PC-9 (cell line): ENCODE results near the gene PRLR. TPM values are rescaled to one million over a fixed set of nuclear protein-coding genes. Genes with fewer than 3 reads are reported as not detected.

Source experiments
- BruUV-seq: library from RNA; stranded (reverse); fragments of 400-500 nt; replicated peaks from 2 replicates; lab custom pipeline; 2021; lab: Mats Ljungman, UMichigan
- CTCF ChIA-PET: fragments of 300-600 bp; sonication (Branson Sonifier 250); formaldehyde crosslinking; loops from one replicate; lab custom pipeline; 2022; ENCODE audit warnings: antibody characterized with exemption; lab: Charles Lee
- POLR2A ChIA-PET: fragments of 300-600 bp; sonication (Branson Sonifier 250); formaldehyde crosslinking; loops from one replicate; lab custom pipeline; 2022; ENCODE audit warnings: antibody characterized with exemption; ENCODE audit not compliant: unreplicated experiment; lab: Charles Lee
- DNase-seq, 2 experiments: peaks; one replicate each; pipeline versions ENCODE4 v3.0.0 to v3.0.0-alpha.2; 2015 to 2022; ENCODE audit warnings: mixed read lengths in 1 of 2
- H2AFZ ChIP-seq: fragments of 200-600 bp; sonication (generic); 2 replicates; pipeline ENCODE4 v1.8.1; 2017; ENCODE audit warnings: antibody characterized with exemption
- H3F3A ChIP-seq: fragments of 200-600 bp; sonication (generic); 2 replicates; pipeline ENCODE4 v1.8.1; 2017; ENCODE audit warnings: antibody characterized with exemption, mild to moderate bottlenecking, low read depth; ENCODE audit not compliant: insufficient read depth
- H3K27ac ChIP-seq: fragments of 200-600 bp; sonication (generic); 2 replicates; pipeline ENCODE4 v1.6.1; 2016; ENCODE audit warnings: mixed run types
- H3K27me3 ChIP-seq: fragments of 200-600 bp; sonication (generic); 2 replicates; pipeline ENCODE4 v1.6.1; 2016; ENCODE audit warnings: low read depth, mixed run types; ENCODE audit not compliant: insufficient read depth
- H3K36me3 ChIP-seq: fragments of 200-600 bp; sonication (generic); 2 replicates; pipeline ENCODE4 v1.6.1; 2016; ENCODE audit warnings: low read depth, mixed run types
- H3K4me1 ChIP-seq: fragments of 200-600 bp; sonication (generic); replicated peaks from 2 replicates; pipeline ENCODE4 v1.6.1; 2016; ENCODE audit warnings: mixed run types; ENCODE audit not compliant: insufficient read depth
- H3K4me2 ChIP-seq: fragments of 200-600 bp; sonication (generic); 2 replicates; pipeline ENCODE4 v1.6.1; 2017; ENCODE audit warnings: mixed run types
- H3K4me3 ChIP-seq: fragments of 200-600 bp; sonication (generic); 2 replicates; pipeline ENCODE4 v1.6.1; 2016; ENCODE audit warnings: mixed run types
- H3K79me2 ChIP-seq: fragments of 200-600 bp; sonication (generic); 2 replicates; pipeline ENCODE4 v1.6.1; 2017; ENCODE audit warnings: low read depth, mixed run types
- H3K9me2 ChIP-seq: fragments of 200-600 bp; sonication (generic); 2 replicates; pipeline ENCODE4 v1.8.1; 2017; ENCODE audit warnings: mild to moderate bottlenecking; ENCODE audit not compliant: insufficient read depth
- H3K9me3 ChIP-seq: fragments of 200-600 bp; sonication (generic); 2 replicates; pipeline ENCODE4 v1.8.1; 2016; ENCODE audit warnings: low read depth; ENCODE audit not compliant: insufficient read depth
- H4K20me1 ChIP-seq: fragments of 200-600 bp; sonication (generic); 2 replicates; pipeline ENCODE4 v1.8.1; 2017; ENCODE audit not compliant: insufficient read depth
- EZH2 ChIP-seq: fragments of 200-600 bp; sonication (generic); IDR thresholded peaks from 2 replicates; pipeline ENCODE4 v1.8.0; 2017; ENCODE audit warnings: antibody characterized with exemption, low read depth
- intact Hi-C: fragments of 100-400 bp; cut with micrococcal nuclease; formaldehyde crosslinking; loops from one replicate; pipeline ENCODE4 v1.10.0; 2022; ENCODE audit not compliant: unreplicated experiment
- total RNA-seq: library from RNA; stranded (reverse); gene quantifications from 2 replicates; pipeline ENCODE4 v1.2.3, GENCODE V29; 2021
- TF ChIP-seq, protein P1 (sequence below): fragments of 200-600 bp; sonication (generic); conservative IDR thresholded peaks from 2 replicates; pipeline ENCODE4 v1.6.1; 2017; ENCODE audit warnings: mixed run types, antibody characterized with exemption, mild to moderate bottlenecking, moderate library complexity

Gene PRLR
- total RNA-seq, 1 experiment from 2014 or later = not detected

DNA sequence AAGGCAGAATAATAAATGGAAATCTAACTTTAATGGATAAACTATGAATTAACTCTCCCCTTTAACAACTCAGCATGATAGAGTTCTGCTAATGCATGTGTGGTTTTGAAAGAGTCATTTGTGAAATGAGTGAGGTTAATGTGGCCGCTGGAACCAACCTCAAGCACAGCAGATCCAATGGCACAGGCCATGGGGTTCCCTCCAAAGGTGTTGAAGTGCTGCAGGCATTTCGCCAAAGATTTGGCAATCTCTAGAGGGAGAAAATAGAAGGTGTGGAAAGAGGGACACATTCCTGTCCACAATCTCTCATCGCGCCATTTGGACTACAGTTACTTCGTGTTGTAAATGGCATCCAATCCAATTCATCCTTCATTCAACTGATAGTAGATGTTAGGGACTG is 217.5 kb downstream of the PRLR start:
- Histone ChIP-seq H3K9me2 (no peaks in the 10 kb centered on the region), H3K27me3 (peaks cover 87% of the 10 kb centered on the region), H4K20me1 (no peaks in the 10 kb centered on the region), H3K4me1 (no peaks in the 10 kb centered on the region), H3K27ac (no peak overlapping the region), H3K9me3 (no peaks in the 10 kb centered on the region), H3K4me3 (no peak overlapping the region), H2AFZ (no peak overlapping the region), H3K4me2 (no peak overlapping the region), H3K36me3 (no peaks in the 10 kb centered on the region), H3F3A (no peaks in the 10 kb centered on the region), H3K79me2 (no peaks in the 10 kb centered on the region)
- ChIA-PET POLR2A (no interaction called here), CTCF (no interaction called here)
- BruUV-seq = no TSS peak
- intact Hi-C loops = no loop called here
- DNase-seq = no peak
- no peak for TF ChIP-seq EZH2
- TF ChIP-seq, protein P1, sequence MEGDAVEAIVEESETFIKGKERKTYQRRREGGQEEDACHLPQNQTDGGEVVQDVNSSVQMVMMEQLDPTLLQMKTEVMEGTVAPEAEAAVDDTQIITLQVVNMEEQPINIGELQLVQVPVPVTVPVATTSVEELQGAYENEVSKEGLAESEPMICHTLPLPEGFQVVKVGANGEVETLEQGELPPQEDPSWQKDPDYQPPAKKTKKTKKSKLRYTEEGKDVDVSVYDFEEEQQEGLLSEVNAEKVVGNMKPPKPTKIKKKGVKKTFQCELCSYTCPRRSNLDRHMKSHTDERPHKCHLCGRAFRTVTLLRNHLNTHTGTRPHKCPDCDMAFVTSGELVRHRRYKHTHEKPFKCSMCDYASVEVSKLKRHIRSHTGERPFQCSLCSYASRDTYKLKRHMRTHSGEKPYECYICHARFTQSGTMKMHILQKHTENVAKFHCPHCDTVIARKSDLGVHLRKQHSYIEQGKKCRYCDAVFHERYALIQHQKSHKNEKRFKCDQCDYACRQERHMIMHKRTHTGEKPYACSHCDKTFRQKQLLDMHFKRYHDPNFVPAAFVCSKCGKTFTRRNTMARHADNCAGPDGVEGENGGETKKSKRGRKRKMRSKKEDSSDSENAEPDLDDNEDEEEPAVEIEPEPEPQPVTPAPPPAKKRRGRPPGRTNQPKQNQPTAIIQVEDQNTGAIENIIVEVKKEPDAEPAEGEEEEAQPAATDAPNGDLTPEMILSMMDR = no peak

- no peak for DNase-seq
- ChIA-PET CTCF (interaction anchor here (0.6 kb wide), 1 partner anchor 9 kb away, joined by 7 read pairs; no protein-coding TSS in a partner anchor), POLR2A (no interaction called here)
- no peaks in the 10 kb centered on the region for H3K9me3 ChIP-seq
- no TSS peak for BruUV-seq
- no peaks in the 10 kb centered on the region for H4K20me1 ChIP-seq
- H3K4me2 ChIP-seq = no peak overlapping the region
- H3K36me3 ChIP-seq = no peaks in the 10 kb centered on the region
- TF ChIP-seq, protein P1 = no peak
- TF ChIP-seq EZH2 = no peak
- intact Hi-C loops = no loop called here
- H3K79me2 ChIP-seq = no peaks in the 10 kb centered on the region
- H3K27me3 ChIP-seq = peaks cover 86% of the 10 kb centered on the region
- H3K4me3 ChIP-seq = no peak overlapping the region
- no peaks in the 10 kb centered on the region for H3F3A ChIP-seq
- no peak overlapping the region for H3K27ac ChIP-seq
- no peak overlapping the region for H2AFZ ChIP-seq
- no peaks in the 10 kb centered on the region for H3K4me1 ChIP-seq
- no peaks in the 10 kb centered on the region for H3K9me2 ChIP-seq
Observed at GRCh38 chr5:35012365-35012764, 217.9 kb downstream of the PRLR start.

GRCh38 chr5:35010676-35011075 is 219.6 kb downstream of the PRLR start:
- no TSS peak for BruUV-seq
- no peaks in the 10 kb centered on the region for H4K20me1 ChIP-seq
- H3K36me3 ChIP-seq = no peaks in the 10 kb centered on the region
- ChIA-PET CTCF (no interaction called here), POLR2A (no interaction called here)
- peaks cover 84% of the 10 kb centered on the region for H3K27me3 ChIP-seq
- no peak overlapping the region for H2AFZ ChIP-seq
- H3K9me2 ChIP-seq = no peaks in the 10 kb centered on the region
- no peaks in the 10 kb centered on the region for H3K79me2 ChIP-seq
- DNase-seq = no peak
- no peak overlapping the region for H3K27ac ChIP-seq
- no peaks in the 10 kb centered on the region for H3K9me3 ChIP-seq
- no peaks in the 10 kb centered on the region for H3K4me1 ChIP-seq
- intact Hi-C loops = no loop called here
- no peaks in the 10 kb centered on the region for H3F3A ChIP-seq
- H3K4me3 ChIP-seq = no peak overlapping the region
- no peak overlapping the region for H3K4me2 ChIP-seq
- TF ChIP-seq, protein P1 = no peak
- TF ChIP-seq EZH2 = no peak
